A549 (cell line): Measurements from ENCODE around the gene NRXN3.

Experiments
- CTCF ChIP-seq: fragments of >200 bp; sonication (Bioruptor Twin); formaldehyde crosslinking; IDR thresholded peaks from 3 replicates; pipeline ENCODE4 v1.5.1; 2016
- EP300 ChIP-seq, 2 experiments: fragments of >200 bp; sonication (Bioruptor Twin); formaldehyde crosslinking; IDR thresholded peaks; 2 replicates in 1 of 2; 3 replicates in 1 of 2; pipeline ENCODE4 v1.6.1; 2016 to 2017
- JUNB ChIP-seq: fragments of >200 bp; sonication (Bioruptor Twin); formaldehyde crosslinking; IDR thresholded peaks from 2 replicates; pipeline ENCODE4 v1.6.1; 2016
- POLR2A ChIP-seq: IDR thresholded peaks from 2 replicates; pipeline ENCODE4 v1.6.1; 2012; ENCODE audit warnings: mild to moderate bottlenecking, low read length
- RFX5 ChIP-seq: fragments of 450-650 bp; IDR thresholded peaks from 2 replicates; pipeline ENCODE4 v1.7.1; 2014; ENCODE audit warnings: antibody characterized with exemption, mild to moderate bottlenecking, moderate library complexity
- TF ChIP-seq, protein P1 (sequence below): fragments of >200 bp; sonication (Bioruptor Twin); formaldehyde crosslinking; IDR thresholded peaks from 2 replicates; pipeline ENCODE4 v1.6.1; 2016

GRCh38 chr14:78978896-78979295 is 808.7 kb downstream of the NRXN3 start:
- no peak for TF ChIP-seq POLR2A
- no peak for TF ChIP-seq EP300 (IDR thresholded peaks at IDR 0.05)
- TF ChIP-seq CTCF = no peak
- TF ChIP-seq RFX5 = no peak
- TF ChIP-seq, protein P1, sequence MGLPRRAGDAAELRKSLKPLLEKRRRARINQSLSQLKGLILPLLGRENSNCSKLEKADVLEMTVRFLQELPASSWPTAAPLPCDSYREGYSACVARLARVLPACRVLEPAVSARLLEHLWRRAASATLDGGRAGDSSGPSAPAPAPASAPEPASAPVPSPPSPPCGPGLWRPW = no peak
- no peak for TF ChIP-seq JUNB
